ENCODE data around the gene APLP1.

- TF ChIP-seq POLR2A (IDR thresholded peaks at IDR 0.05) (no peak), CTCF (IDR thresholded peaks at IDR 0.05) (peak in 2 of 3 experiments; percentile 41 to 54), POLR2AphosphoS5 (IDR thresholded peaks at IDR 0.05; ENCODE audit: insufficient read depth in 1 of 2, low read depth in 1 of 2) (peak in 1 of 2 donors; percentile 75)
Observed at GRCh38 chr19:35882114-35882832, 13.9 kb downstream of the APLP1 start.
